Raji (cell line): Measurements from ENCODE around the gene TSEN2.
A peak's percentile ranks its signal among the peaks of the same experiment; 100 is the strongest.

Experiments
- POLR2A ChIP-seq: IDR thresholded peaks from 2 replicates; pipeline ENCODE4 v1.6.1; 2011; ENCODE audit warnings: low read depth, low read length, control low read depth; ENCODE audit not compliant: insufficient read depth

TSEN2 gene

GRCh38 chr3:12553921-12554391, 69.7 kb downstream of the TSEN2 start:
- TF ChIP-seq POLR2A = no peak

- TF ChIP-seq POLR2A = no peak
These were observed 72.0 kb downstream of the TSEN2 start for GRCh38 chr3:12556314-12556689.

- TF ChIP-seq POLR2A = peak; percentile 100
These were observed 72.6 kb downstream of the TSEN2 start, which contains the start of gene MKRN2 for GRCh38 chr3:12556690-12557472. MKRN2 (plus strand) TSS chr3:12557087; CDS start chr3:12557151, 64 bp downstream.

GRCh38 chr3:12557473-12558100, 73.3 kb downstream of the TSEN2 start:
- TF ChIP-seq POLR2A = no peak

GRCh38 chr3:12558706-12559105, 74.4 kb downstream of the TSEN2 start:
- TF ChIP-seq POLR2A = no peak

- no peak for TF ChIP-seq POLR2A
These were observed 75.2 kb downstream of the TSEN2 start for GRCh38 chr3:12559520-12559919.

- TF ChIP-seq POLR2A = no peak
These were observed 76.4 kb downstream of the TSEN2 start for GRCh38 chr3:12560505-12561190.

- no peak for TF ChIP-seq POLR2A
These were observed 77.1 kb downstream of the TSEN2 start for GRCh38 chr3:12561397-12561796.

GRCh38 chr3:12562451-12562850, 78.2 kb downstream of the TSEN2 start:
- TF ChIP-seq POLR2A = no peak

GRCh38 chr3:12566976-12567375, 82.7 kb downstream of the TSEN2 start:
- TF ChIP-seq POLR2A = no peak

- TF ChIP-seq POLR2A = no peak
These were observed 84.5 kb downstream of the TSEN2 start for GRCh38 chr3:12568747-12569146.

GRCh38 chr3:12569836-12570235, 85.6 kb downstream of the TSEN2 start:
- no peak for TF ChIP-seq POLR2A

- no peak for TF ChIP-seq POLR2A
These were observed 87.7 kb downstream of the TSEN2 start for GRCh38 chr3:12571986-12572385.

GRCh38 chr3:12574131-12574530, 89.9 kb downstream of the TSEN2 start:
- TF ChIP-seq POLR2A = no peak

GRCh38 chr3:12574661-12575060, 90.4 kb downstream of the TSEN2 start:
- no peak for TF ChIP-seq POLR2A

- TF ChIP-seq POLR2A = no peak
These were observed 93.1 kb downstream of the TSEN2 start for GRCh38 chr3:12577379-12577778.
